Vagina (tissue), 2 donors: ENCODE measurements around the gene MSI2.

Source experiments
- POLR2A ChIP-seq, 2 donors: fragments of 450-650 bp; IDR thresholded peaks; one replicate each; pipeline ENCODE4 v1.6.1; 2017; ENCODE audit warnings: antibody characterized with exemption in 2 of 2, mild to moderate bottlenecking in 2 of 2, moderate library complexity in 2 of 2
- POLR2AphosphoS5 ChIP-seq, 2 donors: sonication (generic); formaldehyde crosslinking; IDR thresholded peaks; one replicate each; pipeline ENCODE4 v1.9.0; 2017; ENCODE audit warnings: antibody characterized with exemption in 2 of 2, mild to moderate bottlenecking in 2 of 2, low read depth in 1 of 2; ENCODE audit not compliant: insufficient read depth in 1 of 2
- TF ChIP-seq, protein P1 (sequence below), 3 experiments: fragments of 450-650 bp in 2 of 3; fragments of 200-600 bp in 1 of 3; sonication (generic) in 1 of 3; IDR thresholded peaks; one replicate each; pipeline ENCODE4 v1.5.1; 2017 to 2019; ENCODE audit warnings: antibody characterized with exemption in 3 of 3, mild to moderate bottlenecking in 2 of 3, moderate library complexity in 2 of 3

GRCh38 chr17:57360266-57360665 is 103.9 kb downstream of the MSI2 start:
- no peak for TF ChIP-seq POLR2AphosphoS5 (IDR thresholded peaks at IDR 0.05; ENCODE audit: insufficient read depth in 1 of 2, low read depth in 1 of 2)
- TF ChIP-seq POLR2A (IDR thresholded peaks at IDR 0.05), result no peak
- TF ChIP-seq, protein P1, sequence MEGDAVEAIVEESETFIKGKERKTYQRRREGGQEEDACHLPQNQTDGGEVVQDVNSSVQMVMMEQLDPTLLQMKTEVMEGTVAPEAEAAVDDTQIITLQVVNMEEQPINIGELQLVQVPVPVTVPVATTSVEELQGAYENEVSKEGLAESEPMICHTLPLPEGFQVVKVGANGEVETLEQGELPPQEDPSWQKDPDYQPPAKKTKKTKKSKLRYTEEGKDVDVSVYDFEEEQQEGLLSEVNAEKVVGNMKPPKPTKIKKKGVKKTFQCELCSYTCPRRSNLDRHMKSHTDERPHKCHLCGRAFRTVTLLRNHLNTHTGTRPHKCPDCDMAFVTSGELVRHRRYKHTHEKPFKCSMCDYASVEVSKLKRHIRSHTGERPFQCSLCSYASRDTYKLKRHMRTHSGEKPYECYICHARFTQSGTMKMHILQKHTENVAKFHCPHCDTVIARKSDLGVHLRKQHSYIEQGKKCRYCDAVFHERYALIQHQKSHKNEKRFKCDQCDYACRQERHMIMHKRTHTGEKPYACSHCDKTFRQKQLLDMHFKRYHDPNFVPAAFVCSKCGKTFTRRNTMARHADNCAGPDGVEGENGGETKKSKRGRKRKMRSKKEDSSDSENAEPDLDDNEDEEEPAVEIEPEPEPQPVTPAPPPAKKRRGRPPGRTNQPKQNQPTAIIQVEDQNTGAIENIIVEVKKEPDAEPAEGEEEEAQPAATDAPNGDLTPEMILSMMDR (IDR thresholded peaks at IDR 0.05), result no peak
